ENCODE results near the gene ARMH3. TPM values are rescaled to one million over a fixed set of nuclear protein-coding genes. Genes with fewer than 3 reads are reported as not detected.
A peak's percentile ranks its signal among the peaks of the same experiment; 100 is the strongest.

Gene ARMH3
- total RNA-seq, 1 experiment from 2014 or later, result 9.7 TPM

DNA sequence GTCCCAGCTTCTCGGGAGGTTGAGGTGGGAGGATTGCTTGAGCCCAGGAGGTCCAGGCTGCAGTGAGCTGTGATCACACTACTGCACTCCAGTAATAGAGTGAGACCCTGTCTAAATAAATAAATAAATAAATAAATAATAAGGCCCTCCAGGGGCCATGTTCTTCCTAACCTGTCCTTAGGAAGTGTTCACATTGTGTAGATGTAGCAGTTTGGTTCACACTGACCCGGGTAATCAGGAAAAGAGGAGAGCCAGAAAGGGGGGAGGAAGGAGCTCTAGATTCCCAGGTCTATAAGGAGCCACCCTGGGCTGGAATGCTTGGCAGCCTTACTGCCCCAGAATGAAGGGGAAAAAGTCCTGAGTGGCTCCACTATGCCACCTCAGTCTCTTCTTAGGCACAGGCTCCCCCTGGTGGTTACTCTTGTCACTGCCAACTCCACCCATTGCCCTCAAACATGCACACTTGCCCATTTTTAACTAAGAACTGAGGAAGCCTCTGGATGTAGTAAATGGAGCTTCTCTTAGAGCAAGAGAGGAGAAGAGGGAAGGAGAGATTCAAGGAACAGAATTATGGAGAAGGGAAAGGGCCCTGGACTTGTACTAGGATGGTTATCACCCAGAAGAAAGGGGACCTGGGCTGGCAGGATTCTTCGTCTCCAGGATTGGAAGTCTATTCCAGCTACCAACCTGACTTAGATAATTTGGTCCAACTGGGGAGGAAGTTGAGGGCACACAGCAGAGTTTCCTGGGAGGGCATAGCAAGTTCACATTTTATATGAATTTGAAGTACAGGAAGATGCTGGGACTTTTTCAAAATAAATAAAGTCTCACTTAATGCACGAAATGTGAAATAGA is 16.9 kb upstream of the ARMH3 start:
- H3K36me3 ChIP-seq (ENCODE audit: low read depth, low read length), result no peaks in the 10 kb centered on the region
- H3K27ac ChIP-seq (ENCODE audit: low read length), result no peak overlapping the region
- H3K9me2 ChIP-seq (replicated peaks; ENCODE audit: low read length), result no peaks in the 10 kb centered on the region
- peak; percentile 99 for ATAC-seq
- H3F3A ChIP-seq (ENCODE audit: low read length, unreplicated experiment), result no peaks in the 10 kb centered on the region
- no peak for TF ChIP-seq EZH2phosphoT487 (IDR thresholded peaks at IDR 0.05; ENCODE audit: borderline replicate concordance, low read length)
- TF ChIP-seq, protein P1, sequence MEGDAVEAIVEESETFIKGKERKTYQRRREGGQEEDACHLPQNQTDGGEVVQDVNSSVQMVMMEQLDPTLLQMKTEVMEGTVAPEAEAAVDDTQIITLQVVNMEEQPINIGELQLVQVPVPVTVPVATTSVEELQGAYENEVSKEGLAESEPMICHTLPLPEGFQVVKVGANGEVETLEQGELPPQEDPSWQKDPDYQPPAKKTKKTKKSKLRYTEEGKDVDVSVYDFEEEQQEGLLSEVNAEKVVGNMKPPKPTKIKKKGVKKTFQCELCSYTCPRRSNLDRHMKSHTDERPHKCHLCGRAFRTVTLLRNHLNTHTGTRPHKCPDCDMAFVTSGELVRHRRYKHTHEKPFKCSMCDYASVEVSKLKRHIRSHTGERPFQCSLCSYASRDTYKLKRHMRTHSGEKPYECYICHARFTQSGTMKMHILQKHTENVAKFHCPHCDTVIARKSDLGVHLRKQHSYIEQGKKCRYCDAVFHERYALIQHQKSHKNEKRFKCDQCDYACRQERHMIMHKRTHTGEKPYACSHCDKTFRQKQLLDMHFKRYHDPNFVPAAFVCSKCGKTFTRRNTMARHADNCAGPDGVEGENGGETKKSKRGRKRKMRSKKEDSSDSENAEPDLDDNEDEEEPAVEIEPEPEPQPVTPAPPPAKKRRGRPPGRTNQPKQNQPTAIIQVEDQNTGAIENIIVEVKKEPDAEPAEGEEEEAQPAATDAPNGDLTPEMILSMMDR (conservative IDR thresholded peaks at IDR 0.05; ENCODE audit: low read depth, low read length), result peak; percentile 88
- TF ChIP-seq EZH2 (IDR thresholded peaks at IDR 0.05; ENCODE audit: low read length, unreplicated experiment), result no peak
- H3K9ac ChIP-seq (ENCODE audit: low read length), result no peak overlapping the region
- no peak overlapping the region for H3K4me2 ChIP-seq (ENCODE audit: low read length)
- intact Hi-C loops (cut with micrococcal nuclease), result loop anchor here (10.0 kb wide), 2 partner anchors 58 to 468 kb away; no protein-coding TSS in a partner anchor
- no peaks in the 10 kb centered on the region for H3K9me3 ChIP-seq (ENCODE audit: low read length)
- H3K4me1 ChIP-seq (ENCODE audit: insufficient read depth, low read length), result no peaks in the 10 kb centered on the region
- H2AFZ ChIP-seq (ENCODE audit: low read length), result no peak overlapping the region
- H4K20me1 ChIP-seq (ENCODE audit: low read length), result no peaks in the 10 kb centered on the region
- peaks cover 10% of the 10 kb centered on the region for H3K79me2 ChIP-seq (ENCODE audit: low read length)
- no peaks in the 10 kb centered on the region for H3K27me3 ChIP-seq (ENCODE audit: low read length)
- ChIA-PET POLR2A (ENCODE audit: unreplicated experiment) (interaction anchor here (0.5 kb wide), 2 partner anchors 37 to 348 kb away, joined by 3 read pairs; partner anchors contain the start of gene FBXL15), CTCF (interaction anchor here (1.0 to 1.2 kb wide), 2 partner anchors 63 to 232 kb away, joined by 4 to 9 read pairs; no protein-coding TSS in a partner anchor)
- no TSS peak for BruUV-seq (replicated peaks)
- H3K4me3 ChIP-seq (ENCODE audit: low read length), result no peak overlapping the region
- DNase-seq, result peak; percentile 80

DNA sequence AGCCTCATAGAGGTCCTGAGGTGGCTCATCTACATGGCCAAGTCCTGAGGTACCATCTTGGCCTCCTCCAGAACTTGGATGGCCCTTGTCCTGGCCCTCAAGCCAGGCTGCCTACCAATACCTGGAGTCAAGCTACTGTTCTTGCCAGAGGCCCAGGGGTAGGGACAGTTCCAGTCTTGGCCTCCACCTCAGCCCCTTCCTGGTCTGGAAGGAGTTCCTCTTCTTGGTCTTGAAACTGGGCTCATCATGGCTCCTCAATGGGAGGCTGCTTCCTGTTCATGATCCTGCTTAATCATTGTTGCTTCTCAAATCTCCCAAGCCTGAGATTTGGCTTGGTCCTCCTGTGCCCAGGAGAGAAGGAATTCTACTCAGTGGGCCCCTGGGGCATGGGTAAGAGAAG is 13.1 kb upstream of the ARMH3 start:
- peaks cover 36% of the 10 kb centered on the region for H3K79me2 ChIP-seq (ENCODE audit: low read length)
- no peak overlapping the region for H3K4me2 ChIP-seq (ENCODE audit: low read length)

More for the DNA sequence above, 13.1 kb upstream of the ARMH3 start:
- Histone ChIP-seq H3K9ac (ENCODE audit: low read length) (no peak overlapping the region), H3K27ac (ENCODE audit: low read length) (no peak overlapping the region), H3K9me2 (replicated peaks; ENCODE audit: low read length) (no peaks in the 10 kb centered on the region), H2AFZ (ENCODE audit: low read length) (no peak overlapping the region), H3F3A (ENCODE audit: low read length, unreplicated experiment) (no peaks in the 10 kb centered on the region), H4K20me1 (ENCODE audit: low read length) (no peaks in the 10 kb centered on the region), H3K4me1 (ENCODE audit: insufficient read depth, low read length) (peaks cover 10% of the 10 kb centered on the region; the same call in 1 of the 2 replicates), H3K4me3 (ENCODE audit: low read length) (no peak overlapping the region), H3K9me3 (ENCODE audit: low read length) (no peaks in the 10 kb centered on the region), H3K27me3 (ENCODE audit: low read length) (no peaks in the 10 kb centered on the region), H3K36me3 (ENCODE audit: low read depth, low read length) (no peaks in the 10 kb centered on the region)
- CTCF ChIA-PET, result no interaction called here
- POLR2A ChIA-PET (ENCODE audit: unreplicated experiment), result no interaction called here
- DNase-seq (no peak), ATAC-seq (no peak)
- intact Hi-C loops (cut with micrococcal nuclease), result no loop called here
- BruUV-seq (replicated peaks), result no TSS peak
- TF ChIP-seq, protein P1 (conservative IDR thresholded peaks at IDR 0.05; ENCODE audit: low read depth, low read length), result no peak
- TF ChIP-seq EZH2phosphoT487 (IDR thresholded peaks at IDR 0.05; ENCODE audit: borderline replicate concordance, low read length), result no peak
- no peak for TF ChIP-seq EZH2 (IDR thresholded peaks at IDR 0.05; ENCODE audit: low read length, unreplicated experiment)

Measured in PC-3 (cell line).